HEK293 (cell line): ENCODE results near the gene TNS1.

Experiments used
- CTCF ChIA-PET: fragments of 350-600 bp; formaldehyde crosslinking; extraction: SDS; loops from one replicate; lab custom pipeline; 2021; ENCODE audit warnings: antibody characterized with exemption; lab: Yijun Ruan, JAX
- POLR2A ChIA-PET: fragments of 300-600 bp; formaldehyde crosslinking; extraction: SDS; loops from one replicate; lab custom pipeline; 2020; ENCODE audit warnings: antibody characterized with exemption, inconsistent platforms; lab: Yijun Ruan, JAX
- H3K27ac ChIP-seq: fragments of 200-500 bp; sonication (Bioruptor generic); 2 replicates; pipeline ENCODE4 v1.5.1; 2014; ENCODE audit warnings: low read depth, low read length, control low read depth, inconsistent platforms; ENCODE audit errors: extremely low read depth
- H3K36me3 ChIP-seq, 2 experiments: fragments of 200-500 bp in 1 of 2; sonication (Bioruptor generic) in 1 of 2; 1 replicate in 1 of 2; 2 replicates in 1 of 2; pipeline ENCODE4 v1.5.1; 2014 to 2017; ENCODE audit warnings: inconsistent platforms in 2 of 2, low read length in 2 of 2; ENCODE audit not compliant: control insufficient read depth in 2 of 2, insufficient read depth in 1 of 2
- H3K4me1 ChIP-seq: fragments of 200-500 bp; sonication (Bioruptor generic); 2 replicates; pipeline ENCODE4 v1.5.1; 2014; ENCODE audit warnings: mild to moderate bottlenecking, low read length, inconsistent platforms; ENCODE audit not compliant: control insufficient read depth, insufficient read depth
- H3K4me3 ChIP-seq: 2 replicates; pipeline ENCODE4 v1.5.1; 2011; ENCODE audit warnings: low read depth, mild to moderate bottlenecking, control low read depth, low read length, moderate library complexity
- H3K9me3 ChIP-seq: fragments of 200-500 bp; sonication (Bioruptor generic); 2 replicates; pipeline ENCODE4 v1.5.1; 2014; ENCODE audit warnings: low read depth, low read length, inconsistent platforms; ENCODE audit not compliant: control insufficient read depth, insufficient read depth
- IKZF3 ChIP-seq: fragments of 450-650 bp; IDR thresholded peaks from 2 replicates; pipeline ENCODE4 v1.5.0; 2018; ENCODE audit warnings: missing biosample characterization, mild to moderate bottlenecking, missing genetic modification characterization, moderate library complexity
- ZBTB21 ChIP-seq: fragments of 450-650 bp; formaldehyde crosslinking; IDR thresholded peaks from 2 replicates; pipeline ENCODE4 v1.5.1; 2017; ENCODE audit warnings: missing biosample characterization, missing genetic modification characterization
- ZNF184 ChIP-seq: fragments of 450-650 bp; IDR thresholded peaks from 2 replicates; pipeline ENCODE4 v1.5.1; 2018; ENCODE audit warnings: missing biosample characterization, mild to moderate bottlenecking, missing genetic modification characterization
- ZNF223 ChIP-seq: fragments of 450-650 bp; formaldehyde crosslinking; IDR thresholded peaks from 2 replicates; pipeline ENCODE4 v1.5.1; 2016; ENCODE audit warnings: missing biosample characterization, missing genetic modification characterization
- ZNF416 ChIP-seq: fragments of 450-650 bp; formaldehyde crosslinking; IDR thresholded peaks from 2 replicates; pipeline ENCODE4 v1.5.1; 2016; ENCODE audit warnings: missing biosample characterization, missing genetic modification characterization
- ZNF670 ChIP-seq: fragments of 450-650 bp; formaldehyde crosslinking; IDR thresholded peaks from 2 replicates; pipeline ENCODE4 v1.5.1; 2016; ENCODE audit warnings: missing biosample characterization, missing genetic modification characterization, low read depth
- ZNF768 ChIP-seq: fragments of 450-650 bp; formaldehyde crosslinking; IDR thresholded peaks from 2 replicates; pipeline ENCODE4 v1.5.1; 2018; ENCODE audit warnings: missing biosample characterization, mild to moderate bottlenecking, missing genetic modification characterization
- ZNF776 ChIP-seq: fragments of 450-650 bp; formaldehyde crosslinking; IDR thresholded peaks from 2 replicates; pipeline ENCODE4 v1.5.0; 2017; ENCODE audit warnings: missing biosample characterization, missing genetic modification characterization, borderline replicate concordance
- ZNF785 ChIP-seq: fragments of 450-650 bp; formaldehyde crosslinking; IDR thresholded peaks from 2 replicates; pipeline ENCODE4 v1.5.1; 2016; ENCODE audit warnings: missing biosample characterization, missing genetic modification characterization
- ZNF791 ChIP-seq: fragments of 450-650 bp; formaldehyde crosslinking; IDR thresholded peaks from 2 replicates; pipeline ENCODE4 v1.5.1; 2016; ENCODE audit warnings: missing biosample characterization, missing genetic modification characterization
- ZNF843 ChIP-seq: fragments of 450-650 bp; formaldehyde crosslinking; IDR thresholded peaks from 2 replicates; pipeline ENCODE4 v1.5.1; 2016; ENCODE audit warnings: missing biosample characterization, missing genetic modification characterization
- TF ChIP-seq, protein P1 (sequence below): fragments of 450-650 bp; formaldehyde crosslinking; conservative IDR thresholded peaks from 2 replicates; pipeline ENCODE4 v1.5.1; 2016; ENCODE audit warnings: low read depth, missing biosample characterization, missing genetic modification characterization
- TF ChIP-seq, protein P2 (sequence below): fragments of 450-650 bp; formaldehyde crosslinking; IDR thresholded peaks from 2 replicates; pipeline ENCODE4 v1.5.1; 2016; ENCODE audit warnings: missing biosample characterization, missing genetic modification characterization
- TF ChIP-seq, protein P3 (sequence below): fragments of 450-650 bp; formaldehyde crosslinking; IDR thresholded peaks from 2 replicates; pipeline ENCODE4 v1.5.1; 2017; ENCODE audit warnings: missing biosample characterization, missing genetic modification characterization

TNS1 gene

DNA sequence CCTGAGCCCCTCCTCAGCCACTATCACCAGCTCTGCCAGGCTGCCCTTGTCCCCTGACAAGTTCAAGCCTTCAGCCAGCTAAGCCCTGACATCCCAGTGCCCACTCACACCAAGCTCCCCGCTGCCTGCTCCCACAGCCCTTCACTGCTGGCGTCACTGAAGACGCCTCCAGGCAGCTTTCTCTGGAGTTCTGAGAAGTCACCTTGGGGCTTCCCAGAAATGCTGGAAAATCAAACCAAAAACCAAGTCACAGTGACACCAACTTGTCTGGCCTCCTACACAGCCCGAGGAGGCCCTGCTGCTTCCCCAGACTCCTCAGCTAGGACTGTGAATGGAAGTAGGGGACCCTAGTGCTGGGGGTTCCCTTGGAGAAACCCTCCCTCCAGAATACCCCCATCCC, 2.2 kb upstream of the TNS1 start (continued):
- TF ChIP-seq, protein P1, sequence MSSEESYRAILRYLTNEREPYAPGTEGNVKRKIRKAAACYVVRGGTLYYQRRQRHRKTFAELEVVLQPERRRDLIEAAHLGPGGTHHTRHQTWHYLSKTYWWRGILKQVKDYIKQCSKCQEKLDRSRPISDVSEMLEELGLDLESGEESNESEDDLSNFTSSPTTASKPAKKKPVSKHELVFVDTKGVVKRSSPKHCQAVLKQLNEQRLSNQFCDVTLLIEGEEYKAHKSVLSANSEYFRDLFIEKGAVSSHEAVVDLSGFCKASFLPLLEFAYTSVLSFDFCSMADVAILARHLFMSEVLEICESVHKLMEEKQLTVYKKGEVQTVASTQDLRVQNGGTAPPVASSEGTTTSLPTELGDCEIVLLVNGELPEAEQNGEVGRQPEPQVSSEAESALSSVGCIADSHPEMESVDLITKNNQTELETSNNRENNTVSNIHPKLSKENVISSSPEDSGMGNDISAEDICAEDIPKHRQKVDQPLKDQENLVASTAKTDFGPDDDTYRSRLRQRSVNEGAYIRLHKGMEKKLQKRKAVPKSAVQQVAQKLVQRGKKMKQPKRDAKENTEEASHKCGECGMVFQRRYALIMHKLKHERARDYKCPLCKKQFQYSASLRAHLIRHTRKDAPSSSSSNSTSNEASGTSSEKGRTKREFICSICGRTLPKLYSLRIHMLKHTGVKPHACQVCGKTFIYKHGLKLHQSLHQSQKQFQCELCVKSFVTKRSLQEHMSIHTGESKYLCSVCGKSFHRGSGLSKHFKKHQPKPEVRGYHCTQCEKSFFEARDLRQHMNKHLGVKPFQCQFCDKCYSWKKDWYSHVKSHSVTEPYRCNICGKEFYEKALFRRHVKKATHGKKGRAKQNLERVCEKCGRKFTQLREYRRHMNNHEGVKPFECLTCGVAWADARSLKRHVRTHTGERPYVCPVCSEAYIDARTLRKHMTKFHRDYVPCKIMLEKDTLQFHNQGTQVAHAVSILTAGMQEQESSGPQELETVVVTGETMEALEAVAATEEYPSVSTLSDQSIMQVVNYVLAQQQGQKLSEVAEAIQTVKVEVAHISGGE: no peak
- TF ChIP-seq, protein P2, sequence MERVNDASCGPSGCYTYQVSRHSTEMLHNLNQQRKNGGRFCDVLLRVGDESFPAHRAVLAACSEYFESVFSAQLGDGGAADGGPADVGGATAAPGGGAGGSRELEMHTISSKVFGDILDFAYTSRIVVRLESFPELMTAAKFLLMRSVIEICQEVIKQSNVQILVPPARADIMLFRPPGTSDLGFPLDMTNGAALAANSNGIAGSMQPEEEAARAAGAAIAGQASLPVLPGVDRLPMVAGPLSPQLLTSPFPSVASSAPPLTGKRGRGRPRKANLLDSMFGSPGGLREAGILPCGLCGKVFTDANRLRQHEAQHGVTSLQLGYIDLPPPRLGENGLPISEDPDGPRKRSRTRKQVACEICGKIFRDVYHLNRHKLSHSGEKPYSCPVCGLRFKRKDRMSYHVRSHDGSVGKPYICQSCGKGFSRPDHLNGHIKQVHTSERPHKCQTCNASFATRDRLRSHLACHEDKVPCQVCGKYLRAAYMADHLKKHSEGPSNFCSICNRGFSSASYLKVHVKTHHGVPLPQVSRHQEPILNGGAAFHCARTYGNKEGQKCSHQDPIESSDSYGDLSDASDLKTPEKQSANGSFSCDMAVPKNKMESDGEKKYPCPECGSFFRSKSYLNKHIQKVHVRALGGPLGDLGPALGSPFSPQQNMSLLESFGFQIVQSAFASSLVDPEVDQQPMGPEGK (tag by site-specific recombination): no peak

DNA sequence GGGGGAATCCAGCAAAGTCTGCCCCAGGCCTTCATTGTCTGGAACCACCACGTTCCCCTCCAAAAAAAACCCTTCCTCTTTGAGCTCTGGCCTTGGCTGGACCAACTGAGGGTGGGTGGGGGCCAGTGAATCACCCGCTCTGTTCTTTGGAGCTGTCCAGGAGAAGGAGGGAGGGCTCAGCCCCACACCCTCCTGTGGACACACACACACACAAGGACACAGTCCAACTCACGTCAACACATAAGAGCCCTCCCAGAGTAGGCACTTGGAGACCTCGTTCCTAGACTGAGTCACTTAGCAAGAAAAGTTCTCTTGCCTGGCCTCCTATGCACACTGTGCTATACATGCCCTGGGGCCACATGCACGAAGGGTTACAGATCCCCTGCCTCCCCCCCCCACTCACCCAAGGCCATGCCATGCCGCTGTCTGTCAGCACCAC, 1.2 kb upstream of the TNS1 start:
- Histone ChIP-seq H3K27ac (no peak overlapping the region), H3K36me3 (no peaks in the 10 kb centered on the region), H3K9me3 (no peaks in the 10 kb centered on the region), H3K4me1 (no peaks in the 10 kb centered on the region)
- ChIA-PET POLR2A (no interaction called here), CTCF (interaction anchor here (1.6 kb wide), 1 partner anchor 10 kb away, joined by 8 read pairs; no protein-coding TSS in a partner anchor)
- no peak for TF ChIP-seq ZNF416 (tag by site-specific recombination)
- no peak for TF ChIP-seq ZNF791 (tag by site-specific recombination)
- no peak for TF ChIP-seq ZNF768 (tag by site-specific recombination)
- no peak for TF ChIP-seq ZNF776 (tag by site-specific recombination)
- TF ChIP-seq ZNF223 (tag by site-specific recombination): no peak
- no peak for TF ChIP-seq ZNF785 (tag by site-specific recombination)
- TF ChIP-seq IKZF3: no peak
- no peak for TF ChIP-seq ZNF670
- TF ChIP-seq, all 188 proteins: peak for 0
- H3K4me3 ChIP-seq: no peak overlapping the region

DNA sequence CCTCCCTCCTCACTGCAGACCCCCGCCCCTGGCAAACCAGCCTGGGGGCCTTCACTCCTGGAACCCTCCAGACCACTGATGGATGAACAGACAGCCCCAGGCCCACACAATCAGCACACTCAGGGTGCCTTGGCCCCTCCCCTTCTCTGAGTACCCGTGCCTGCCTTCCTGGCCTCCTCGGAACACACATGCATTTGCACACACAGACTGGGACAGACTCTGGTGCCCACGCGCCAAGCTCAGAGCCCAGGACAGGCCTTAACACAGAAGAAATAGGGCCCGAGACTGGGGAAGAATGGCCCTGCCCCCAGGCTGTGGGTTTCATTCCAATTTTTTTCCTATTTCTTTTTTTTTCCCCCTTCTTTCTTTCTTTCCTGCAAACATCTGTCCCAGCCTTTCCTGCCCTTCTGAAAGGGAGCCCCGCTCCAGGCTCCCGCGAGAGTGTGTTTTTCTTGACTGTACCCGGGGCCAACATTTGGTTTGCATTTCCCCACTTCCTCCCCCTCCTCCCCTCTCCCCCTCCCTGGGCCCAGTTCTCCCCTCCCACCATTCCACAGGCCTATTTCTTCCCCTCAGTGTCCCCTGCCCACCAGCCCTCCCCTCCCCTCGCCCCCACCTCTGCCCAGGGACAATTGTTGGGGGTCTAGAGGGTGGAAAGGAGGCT, 618 bp upstream of the TNS1 start:
- ChIA-PET CTCF (interaction anchor here (1.6 kb wide), 1 partner anchor 10 kb away, joined by 8 read pairs; no protein-coding TSS in a partner anchor), POLR2A (no interaction called here)
- Histone ChIP-seq H3K4me1 (no peaks in the 10 kb centered on the region), H3K9me3 (no peaks in the 10 kb centered on the region), H3K36me3 (no peaks in the 10 kb centered on the region), H3K4me3 (no peak overlapping the region), H3K27ac (no peak overlapping the region)
- TF ChIP-seq ZBTB21 (tag by site-specific recombination) (no peak), ZNF184 (tag by site-specific recombination) (no peak), ZNF843 (tag by site-specific recombination) (no peak)
- TF ChIP-seq, protein P3, sequence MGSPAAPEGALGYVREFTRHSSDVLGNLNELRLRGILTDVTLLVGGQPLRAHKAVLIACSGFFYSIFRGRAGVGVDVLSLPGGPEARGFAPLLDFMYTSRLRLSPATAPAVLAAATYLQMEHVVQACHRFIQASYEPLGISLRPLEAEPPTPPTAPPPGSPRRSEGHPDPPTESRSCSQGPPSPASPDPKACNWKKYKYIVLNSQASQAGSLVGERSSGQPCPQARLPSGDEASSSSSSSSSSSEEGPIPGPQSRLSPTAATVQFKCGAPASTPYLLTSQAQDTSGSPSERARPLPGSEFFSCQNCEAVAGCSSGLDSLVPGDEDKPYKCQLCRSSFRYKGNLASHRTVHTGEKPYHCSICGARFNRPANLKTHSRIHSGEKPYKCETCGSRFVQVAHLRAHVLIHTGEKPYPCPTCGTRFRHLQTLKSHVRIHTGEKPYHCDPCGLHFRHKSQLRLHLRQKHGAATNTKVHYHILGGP (tag by site-specific recombination): no peak
